GM18520 (cell line): ENCODE results near the gene NT5C1A.

Source experiments
- ATAC-seq: cut with Tn5 transposase; IDR thresholded peaks from one replicate; pipeline ENCODE4 v1.9.1; 2021; ENCODE audit not compliant: unreplicated experiment

The NT5C1A gene

DNA sequence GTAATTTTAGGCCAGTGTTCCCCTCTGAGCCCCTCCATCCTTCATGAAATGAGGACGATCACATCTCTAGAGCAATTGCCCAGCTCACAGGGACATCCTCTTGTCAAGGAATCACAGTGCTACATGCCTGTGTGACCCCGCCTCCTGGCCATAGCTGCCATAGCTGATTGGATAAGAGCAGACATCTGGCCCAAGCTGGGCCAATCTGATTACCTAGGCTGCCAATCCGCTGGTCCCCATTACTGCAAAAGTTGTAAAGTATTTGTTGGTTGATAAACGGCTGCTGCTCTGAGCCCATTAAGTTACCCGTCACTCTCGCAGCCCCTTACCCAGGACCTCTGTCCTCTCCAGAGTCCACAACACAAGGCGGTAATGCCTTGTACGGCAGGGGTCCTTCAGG lies 8.3 kb downstream of the NT5C1A start:
- no peak for ATAC-seq

- ATAC-seq, result no peak
Observed at GRCh38 chr1:39662861-39663260, 9.0 kb downstream of the NT5C1A start.

DNA sequence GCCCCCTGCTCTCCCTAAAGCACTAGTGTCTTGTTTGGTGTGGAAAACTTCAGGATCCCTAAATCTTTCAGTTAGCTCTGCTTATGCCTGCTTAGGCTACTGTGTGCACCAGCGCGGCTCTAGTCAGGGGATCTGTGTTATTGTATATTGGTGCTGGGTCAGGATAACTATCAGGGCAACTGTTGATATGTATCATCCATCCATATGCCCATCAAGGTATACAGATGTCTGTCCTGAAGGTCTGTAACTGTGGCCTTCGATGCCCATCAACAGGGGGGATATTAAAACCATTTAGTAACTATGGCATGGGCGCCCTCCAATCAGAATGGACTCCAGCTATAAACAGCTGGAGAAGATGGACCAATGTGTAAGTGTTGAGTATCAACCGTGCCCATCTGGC lies 12.4 kb downstream of the NT5C1A start:
- ATAC-seq, result no peak

- no peak for ATAC-seq
Observed at GRCh38 chr1:39659110-39659509, 12.8 kb downstream of the NT5C1A start.

- no peak for ATAC-seq
Observed at GRCh38 chr1:39657923-39658485, 13.9 kb downstream of the NT5C1A start.

GRCh38 chr1:39657402-39657801 lies 14.5 kb downstream of the NT5C1A start:
- no peak for ATAC-seq

DNA sequence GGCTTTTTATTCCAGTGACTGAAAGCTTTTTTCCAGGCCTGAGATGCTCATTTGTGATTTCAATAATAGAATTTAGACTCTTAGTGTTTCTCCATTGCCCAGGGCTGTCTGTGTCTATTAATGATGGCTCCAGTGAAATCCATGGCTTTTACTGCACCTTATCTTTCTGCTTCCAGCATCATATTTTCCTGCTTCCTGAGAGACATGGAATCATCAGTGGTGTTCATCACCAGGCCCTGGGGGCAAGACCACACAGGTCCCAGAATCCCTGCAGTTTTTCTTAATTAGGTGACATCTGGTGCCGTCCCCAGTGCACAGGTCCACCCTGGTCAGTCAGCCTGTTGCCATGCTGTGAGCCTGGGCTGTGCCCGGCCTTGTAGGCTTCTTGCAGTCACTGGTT lies 15.5 kb downstream of the NT5C1A start:
- no peak for ATAC-seq

- no peak for ATAC-seq
Observed at GRCh38 chr1:39655578-39656268, 16.2 kb downstream of the NT5C1A start.

DNA sequence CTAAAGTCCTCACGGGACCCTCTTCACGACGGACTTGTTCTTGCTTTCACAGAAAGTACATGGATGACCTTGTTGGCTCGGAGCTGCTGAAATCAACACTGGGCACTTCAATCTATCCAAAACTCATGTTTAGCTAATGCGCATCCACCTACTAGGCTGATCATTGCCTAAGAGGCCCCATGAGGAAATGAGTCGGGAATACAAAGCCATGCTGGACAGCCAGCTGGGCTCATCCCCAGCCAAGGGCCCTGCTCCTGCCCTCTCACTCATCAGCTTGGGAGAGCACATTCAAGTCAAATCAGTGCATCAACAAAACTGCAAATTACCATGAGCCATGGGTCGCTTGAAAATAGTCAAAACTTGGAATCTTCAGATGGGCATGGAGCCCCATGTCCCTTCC lies 17.6 kb downstream of the NT5C1A start:
- no peak for ATAC-seq

DNA sequence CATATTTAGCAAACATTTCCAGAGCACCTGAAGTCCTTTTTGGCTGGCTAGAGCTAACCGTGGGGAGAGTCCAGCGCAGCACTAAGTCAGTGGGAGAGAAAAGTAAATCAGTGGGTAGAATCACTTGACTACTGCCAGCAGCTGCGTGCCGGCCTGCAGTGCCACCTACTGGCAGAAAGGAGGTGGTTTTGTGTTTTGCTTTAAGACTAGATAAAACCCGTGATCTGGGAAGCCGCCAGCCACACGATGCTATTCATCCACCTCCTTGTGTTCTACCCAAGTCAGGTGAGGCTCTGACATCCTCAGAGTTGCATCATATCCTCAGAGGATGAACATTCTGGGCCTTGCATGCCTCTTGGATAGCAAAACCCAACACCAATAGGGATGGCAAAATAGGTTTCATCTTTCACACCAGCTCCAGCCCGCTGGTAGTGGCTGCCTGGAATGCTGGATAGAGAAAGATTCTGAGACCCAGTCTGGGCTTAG lies 18.3 kb downstream of the NT5C1A start:
- ATAC-seq, result no peak

- no peak for ATAC-seq
Observed at GRCh38 chr1:39652554-39652953, 19.4 kb downstream of the NT5C1A start.

DNA sequence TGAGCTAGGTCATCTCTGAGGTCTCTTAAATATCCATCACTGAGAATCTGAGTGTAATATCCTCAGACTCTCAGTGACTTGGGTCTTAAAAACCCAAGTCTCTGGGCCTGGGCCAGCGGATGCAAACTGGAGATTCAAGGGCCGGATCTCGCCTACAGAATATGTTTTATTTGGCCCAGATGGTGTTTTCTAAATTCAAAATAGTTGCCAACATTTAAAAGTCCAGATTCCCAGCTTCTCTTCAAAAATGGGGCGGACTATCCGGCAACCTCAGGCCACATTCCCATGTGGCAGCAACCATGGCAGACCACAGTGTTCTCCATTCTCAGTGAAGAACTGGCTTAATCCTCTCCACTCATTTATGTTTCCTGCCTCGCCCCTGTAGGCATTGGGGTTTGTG lies 19.8 kb downstream of the NT5C1A start:
- no peak for ATAC-seq

- no peak for ATAC-seq
Observed at GRCh38 chr1:39650431-39650830, 21.5 kb downstream of the NT5C1A start.

GRCh38 chr1:39649636-39650185 lies 22.2 kb downstream of the NT5C1A start:
- no peak for ATAC-seq

DNA sequence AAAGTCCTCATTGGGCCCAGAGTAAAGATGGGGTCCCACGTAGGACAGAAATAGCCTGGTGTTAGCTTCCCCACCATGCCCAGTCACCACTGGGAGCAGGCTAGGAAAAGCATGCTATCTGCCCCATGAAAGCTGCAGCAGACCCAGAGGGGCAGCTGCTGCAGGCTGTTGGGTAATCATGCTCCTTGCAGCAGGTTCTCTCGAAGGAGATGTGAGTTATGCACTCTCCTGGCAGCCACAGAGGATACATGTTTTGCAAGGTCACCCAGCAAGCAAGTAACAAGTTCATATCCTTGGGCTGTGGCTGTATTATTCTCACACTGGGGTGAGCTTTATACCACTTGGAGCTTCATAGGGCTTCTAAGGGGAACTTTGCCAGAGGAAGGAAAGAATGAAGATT lies 23.4 kb downstream of the NT5C1A start:
- ATAC-seq, result no peak

DNA sequence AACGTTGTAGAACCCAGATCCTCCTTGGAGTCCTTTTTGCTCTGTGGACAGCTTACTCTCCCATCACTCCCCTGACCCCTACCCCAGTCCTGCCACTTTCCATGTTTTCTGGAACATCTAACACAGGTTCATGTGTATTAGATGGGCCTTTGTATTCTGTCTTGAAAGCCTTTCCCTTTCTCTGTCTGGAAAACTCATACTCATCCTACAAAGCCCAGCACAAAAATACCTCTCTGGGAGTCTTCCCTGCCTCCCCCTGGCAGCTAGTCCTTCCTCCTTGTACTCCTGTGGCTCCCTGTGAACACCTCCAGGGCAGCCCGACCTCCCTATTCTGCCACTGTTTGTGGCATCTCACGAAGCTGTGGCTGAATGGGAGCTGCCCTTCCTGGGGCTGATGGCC lies 24.7 kb downstream of the NT5C1A start:
- no peak for ATAC-seq

- no peak for ATAC-seq
Observed at GRCh38 chr1:39646232-39647081, 25.4 kb downstream of the NT5C1A start.

- ATAC-seq, result no peak
Observed at GRCh38 chr1:39645411-39646043, 26.4 kb downstream of the NT5C1A start.

- ATAC-seq, result no peak
Observed at GRCh38 chr1:39643705-39644104, 28.2 kb downstream of the NT5C1A start.

DNA sequence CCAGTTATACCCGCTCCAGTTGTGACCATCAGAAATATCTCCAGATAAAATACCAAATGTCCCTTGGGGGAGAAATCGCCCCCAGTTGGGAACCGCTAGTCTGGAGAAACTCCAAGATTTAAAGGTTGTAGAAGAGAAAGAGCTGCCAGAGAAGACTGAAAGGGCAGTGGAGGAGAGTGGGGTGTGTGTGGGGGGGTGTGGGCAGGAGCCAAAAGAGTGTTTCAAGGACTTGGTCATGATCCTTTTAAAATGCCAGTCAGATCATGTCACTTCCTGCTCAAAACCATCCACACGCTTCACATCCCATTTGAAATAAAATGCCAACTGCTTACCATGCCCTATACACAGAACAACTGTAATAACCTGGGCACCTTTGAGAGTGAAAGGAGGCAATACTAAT lies 29.1 kb downstream of the NT5C1A start:
- ATAC-seq, result no peak

- ATAC-seq, result no peak
Observed at GRCh38 chr1:39640861-39641260, 31.0 kb downstream of the NT5C1A start.
